Measurements from ENCODE around the gene MYOZ3.

MYOZ3 gene

GRCh38 chr5:150710165-150710564, 49.1 kb downstream of the MYOZ3 start:
- Histone ChIP-seq H3K79me2 (ENCODE audit: insufficient read depth, low read length) (no peaks in the 10 kb centered on the region), H3K9me3 (ENCODE audit: insufficient read depth, low read length, severe bottlenecking) (no peaks in the 10 kb centered on the region), H3K27ac (ENCODE audit: low read length) (no peak overlapping the region), H3K4me1 (ENCODE audit: insufficient read depth, low read length) (no peaks in the 10 kb centered on the region), H3K4me3 (ENCODE audit: low read depth in 1 of 2, low read length in 2 of 2) (no peak overlapping the region), H4K20me1 (ENCODE audit: insufficient read depth, low read length) (no peaks in the 10 kb centered on the region), H3K4me2 (ENCODE audit: insufficient read depth, low read length) (no peak overlapping the region), H3K9ac (ENCODE audit: low read depth, low read length) (no peak overlapping the region), H3K27me3 (ENCODE audit: insufficient read depth, low read length, poor library complexity) (no peaks in the 10 kb centered on the region), H3K36me3 (ENCODE audit: insufficient read depth, low read length) (peaks cover 72% of the 10 kb centered on the region), H2AFZ (ENCODE audit: low read depth, low read length) (no peak overlapping the region)
- DNase-seq (no peak), ATAC-seq (ENCODE audit: insufficient read depth, low read depth) (no peak)
- TF ChIP-seq CTCF (IDR thresholded peaks at IDR 0.05; ENCODE audit: borderline replicate concordance, extremely low read depth, low read length, poor library complexity, severe bottlenecking) (peak; percentile 46), EZH2 (IDR thresholded peaks at IDR 0.05; ENCODE audit: borderline replicate concordance, low read depth, low read length, severe bottlenecking) (no peak)

GRCh38 chr5:150723845-150724244, 62.8 kb downstream of the MYOZ3 start:
- no peak overlapping the region for H3K4me2 ChIP-seq (ENCODE audit: insufficient read depth, low read length)
- H3K27ac ChIP-seq (ENCODE audit: low read length) = no peak overlapping the region
- ATAC-seq (ENCODE audit: insufficient read depth, low read depth) (no peak), DNase-seq (no peak)
- no peaks in the 10 kb centered on the region for H3K4me1 ChIP-seq (ENCODE audit: insufficient read depth, low read length)
- H3K36me3 ChIP-seq (ENCODE audit: insufficient read depth, low read length) = peaks cover 83% of the 10 kb centered on the region
- H4K20me1 ChIP-seq (ENCODE audit: insufficient read depth, low read length) = no peaks in the 10 kb centered on the region
- no peaks in the 10 kb centered on the region for H3K27me3 ChIP-seq (ENCODE audit: insufficient read depth, low read length, poor library complexity)
- no peaks in the 10 kb centered on the region for H3K9me3 ChIP-seq (ENCODE audit: insufficient read depth, low read length, severe bottlenecking)
- no peaks in the 10 kb centered on the region for H3K79me2 ChIP-seq (ENCODE audit: insufficient read depth, low read length)
- H2AFZ ChIP-seq (ENCODE audit: low read depth, low read length) = no peak overlapping the region
- TF ChIP-seq CTCF (IDR thresholded peaks at IDR 0.05; ENCODE audit: borderline replicate concordance, extremely low read depth, low read length, poor library complexity, severe bottlenecking) (no peak), EZH2 (IDR thresholded peaks at IDR 0.05; ENCODE audit: borderline replicate concordance, low read depth, low read length, severe bottlenecking) (no peak)
- H3K4me3 ChIP-seq (ENCODE audit: low read depth in 1 of 2, low read length in 2 of 2) = no peak overlapping the region
- no peak overlapping the region for H3K9ac ChIP-seq (ENCODE audit: low read depth, low read length)

All from DND-41 (cell line).